MM.1S (cell line): ENCODE data around the gene ZSWIM4.

Source experiments
- DNase-seq: peaks from one replicate; pipeline ENCODE4 v3.0.0-alpha.2; 2015
- H2AFZ ChIP-seq: fragments of 300-600 bp; sonication (generic); 2 replicates; pipeline ENCODE4 v1.6.0; 2016; ENCODE audit warnings: antibody characterized with exemption, low read length
- H3F3A ChIP-seq: fragments of 300-600 bp; sonication (generic); 2 replicates; pipeline ENCODE4 v1.6.1; 2016; ENCODE audit warnings: mild to moderate bottlenecking, antibody characterized with exemption, low read length, moderate library complexity, mixed read lengths; ENCODE audit not compliant: insufficient read depth
- H3K27ac ChIP-seq: fragments of 300-600 bp; sonication (generic); 2 replicates; pipeline ENCODE4 v1.5.1; 2016; ENCODE audit warnings: mild to moderate bottlenecking, low read length
- H3K27me3 ChIP-seq: fragments of 300-600 bp; sonication (generic); replicated peaks from 2 replicates; pipeline ENCODE4 v1.6.0; 2016; ENCODE audit warnings: low read length; ENCODE audit not compliant: insufficient read depth
- H3K36me3 ChIP-seq: fragments of 300-600 bp; sonication (generic); replicated peaks from 2 replicates; pipeline ENCODE4 v1.6.1; 2016; ENCODE audit warnings: mild to moderate bottlenecking, low read length, mixed read lengths; ENCODE audit not compliant: insufficient read depth
- H3K4me1 ChIP-seq: fragments of 300-600 bp; sonication (generic); 2 replicates; pipeline ENCODE4 v1.6.1; 2016; ENCODE audit warnings: low read length, mixed read lengths
- H3K4me2 ChIP-seq: fragments of 300-600 bp; sonication (generic); 2 replicates; pipeline ENCODE4 v1.6.0; 2016; ENCODE audit warnings: low read depth, low read length
- H3K4me3 ChIP-seq: fragments of 300-600 bp; sonication (generic); 2 replicates; pipeline ENCODE4 v1.5.1; 2016; ENCODE audit warnings: low read length, mixed read lengths
- H3K79me2 ChIP-seq: fragments of 300-600 bp; sonication (generic); 2 replicates; pipeline ENCODE4 v1.6.1; 2016; ENCODE audit warnings: mixed run types, low read length, mixed read lengths
- H3K9ac ChIP-seq: fragments of 300-600 bp; sonication (generic); 2 replicates; pipeline ENCODE4 v1.6.1; 2016; ENCODE audit warnings: low read length, mixed read lengths
- H3K9me2 ChIP-seq: fragments of 300-600 bp; sonication (generic); replicated peaks from 2 replicates; pipeline ENCODE4 v1.6.1; 2016; ENCODE audit warnings: mild to moderate bottlenecking, low read length, mixed read lengths; ENCODE audit not compliant: insufficient read depth
- H3K9me3 ChIP-seq: fragments of 300-600 bp; sonication (generic); replicated peaks from 2 replicates; pipeline ENCODE4 v1.6.1; 2016; ENCODE audit warnings: mild to moderate bottlenecking, low read length, mixed read lengths; ENCODE audit not compliant: insufficient read depth
- H4K20me1 ChIP-seq: fragments of 300-600 bp; sonication (generic); 2 replicates; pipeline ENCODE4 v1.6.1; 2016; ENCODE audit warnings: mild to moderate bottlenecking, low read length, moderate library complexity, mixed read lengths; ENCODE audit not compliant: insufficient read depth
- EZH2 ChIP-seq: fragments of 300-600 bp; sonication (generic); optimal IDR thresholded peaks from 2 replicates; pipeline ENCODE3; 2017; ENCODE audit warnings: low read depth, mild to moderate bottlenecking, antibody characterized with exemption, low read length, mixed read lengths
- EZH2phosphoT487 ChIP-seq: fragments of 300-600 bp; sonication (generic); IDR thresholded peaks from 2 replicates; pipeline ENCODE4 v1.6.1; 2018; ENCODE audit warnings: antibody characterized with exemption, low read length
- TF ChIP-seq, protein P1 (sequence below): fragments of 300-600 bp; sonication (generic); IDR thresholded peaks from 2 replicates; pipeline ENCODE4 v1.5.1; 2016; ENCODE audit warnings: antibody characterized with exemption, low read length, mixed read lengths

Gene ZSWIM4

DNA sequence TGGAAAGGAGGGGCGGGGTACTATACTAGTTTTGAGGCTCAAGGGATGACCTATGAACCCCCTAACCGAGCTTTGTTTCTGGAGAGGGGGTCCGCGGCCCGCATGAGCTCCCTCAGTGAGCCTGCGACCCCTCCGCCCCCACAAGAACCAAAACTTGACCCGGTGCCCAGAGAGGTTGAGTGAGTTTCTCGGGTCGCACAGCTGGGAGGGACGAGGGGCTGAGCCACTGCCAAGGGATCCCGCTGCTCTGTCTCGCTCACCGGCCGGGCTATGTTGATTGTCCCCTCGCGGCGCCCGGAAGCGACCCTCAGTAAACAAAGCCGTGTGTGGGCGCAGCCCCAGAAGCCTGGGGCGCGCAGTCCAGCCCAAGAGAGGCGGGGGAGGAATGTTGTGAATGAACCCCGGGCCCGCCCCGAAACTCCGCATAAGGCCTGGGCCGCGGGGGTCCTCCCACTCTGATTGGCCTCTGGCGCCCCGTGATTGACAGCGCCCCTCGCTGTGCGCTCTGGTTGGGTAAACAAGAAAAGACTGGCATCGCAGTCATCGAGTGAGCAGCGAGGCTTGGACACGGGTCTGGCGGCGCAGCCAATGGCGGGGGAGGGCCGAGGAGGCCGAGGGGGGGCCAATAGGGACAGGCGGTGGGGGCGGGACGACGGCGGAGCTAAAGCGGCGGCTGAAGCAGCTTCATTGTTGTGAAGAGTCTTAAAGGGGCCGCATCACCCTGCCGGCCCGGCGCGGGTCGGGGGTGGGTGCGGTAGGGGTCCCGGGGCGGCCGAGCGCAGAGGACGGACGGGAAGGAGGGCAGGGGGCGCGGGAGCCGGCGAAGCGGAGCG lies at the start of gene ZSWIM4:
TSS of gene ZSWIM4 (plus strand) at position 687 of the 833 bp plus-strand sequence. CDS start 206 bp downstream, outside the sequence.
- no peaks in the 10 kb centered on the region for H3K79me2 ChIP-seq
- TF ChIP-seq EZH2: no peak
- TF ChIP-seq, protein P1, sequence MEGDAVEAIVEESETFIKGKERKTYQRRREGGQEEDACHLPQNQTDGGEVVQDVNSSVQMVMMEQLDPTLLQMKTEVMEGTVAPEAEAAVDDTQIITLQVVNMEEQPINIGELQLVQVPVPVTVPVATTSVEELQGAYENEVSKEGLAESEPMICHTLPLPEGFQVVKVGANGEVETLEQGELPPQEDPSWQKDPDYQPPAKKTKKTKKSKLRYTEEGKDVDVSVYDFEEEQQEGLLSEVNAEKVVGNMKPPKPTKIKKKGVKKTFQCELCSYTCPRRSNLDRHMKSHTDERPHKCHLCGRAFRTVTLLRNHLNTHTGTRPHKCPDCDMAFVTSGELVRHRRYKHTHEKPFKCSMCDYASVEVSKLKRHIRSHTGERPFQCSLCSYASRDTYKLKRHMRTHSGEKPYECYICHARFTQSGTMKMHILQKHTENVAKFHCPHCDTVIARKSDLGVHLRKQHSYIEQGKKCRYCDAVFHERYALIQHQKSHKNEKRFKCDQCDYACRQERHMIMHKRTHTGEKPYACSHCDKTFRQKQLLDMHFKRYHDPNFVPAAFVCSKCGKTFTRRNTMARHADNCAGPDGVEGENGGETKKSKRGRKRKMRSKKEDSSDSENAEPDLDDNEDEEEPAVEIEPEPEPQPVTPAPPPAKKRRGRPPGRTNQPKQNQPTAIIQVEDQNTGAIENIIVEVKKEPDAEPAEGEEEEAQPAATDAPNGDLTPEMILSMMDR: no peak
- TF ChIP-seq EZH2phosphoT487: no peak
- H3K9ac ChIP-seq: peak within 1 kb of the TSS; percentile 64; the same call in 1 of the 2 replicates
- no peaks in the 10 kb centered on the region for H3F3A ChIP-seq
- H3K9me3 ChIP-seq: no peaks in the 10 kb centered on the region
- H3K4me2 ChIP-seq: peak within 1 kb of the TSS; percentile 75
- H3K4me3 ChIP-seq: peak within 1 kb of the TSS; percentile 92
- H3K9me2 ChIP-seq: no peaks in the 10 kb centered on the region
- peak within 1 kb of the TSS; percentile 100 for H2AFZ ChIP-seq
- no peaks in the 10 kb centered on the region for H4K20me1 ChIP-seq
- H3K36me3 ChIP-seq: no peaks in the 10 kb centered on the region
- no peaks in the 10 kb centered on the region; the same call in 1 of the 2 replicates for H3K27me3 ChIP-seq
- peak; percentile 99 for DNase-seq
- H3K27ac ChIP-seq: no peak within 1 kb of the TSS
- H3K4me1 ChIP-seq: 0 out of 2 replicates have a peak, but pooled peaks cover 5% of the 10 kb centered on the region

DNA sequence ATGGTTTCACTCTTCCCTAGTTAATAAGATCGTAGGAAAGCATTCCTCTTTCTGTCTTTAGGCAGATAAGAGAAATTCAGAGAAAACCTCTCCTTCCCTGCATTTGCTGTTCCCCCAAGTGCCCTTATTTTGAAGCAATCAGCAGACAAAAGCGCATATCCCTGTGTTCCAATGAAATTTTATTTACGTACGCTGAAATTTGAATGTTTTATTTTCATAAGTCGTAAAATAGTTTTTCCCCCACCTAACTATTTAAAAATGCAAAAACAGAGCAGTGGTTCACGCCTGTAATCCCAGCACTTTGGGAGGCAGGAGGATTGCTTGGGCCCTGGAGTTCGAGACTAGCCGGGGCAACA lies 48.2 kb upstream of the ZSWIM4 start:
- no peak for DNase-seq
- peak overlapping the region; percentile 42; the same call in 1 of the 2 replicates for H3K4me2 ChIP-seq
- peak overlapping the region; percentile 96 for H3K4me3 ChIP-seq
- H3K27me3 ChIP-seq: peaks cover 23% of the 10 kb centered on the region
- no peaks in the 10 kb centered on the region for H4K20me1 ChIP-seq
- peak overlapping the region; percentile 60 for H2AFZ ChIP-seq
- H3K79me2 ChIP-seq: peaks cover 14% of the 10 kb centered on the region
- H3K9me3 ChIP-seq: no peaks in the 10 kb centered on the region
- no peaks in the 10 kb centered on the region for H3K9me2 ChIP-seq
- no peak overlapping the region for H3K27ac ChIP-seq
- H3K4me1 ChIP-seq: no peaks in the 10 kb centered on the region
- no peak for TF ChIP-seq EZH2phosphoT487
- TF ChIP-seq, protein P1: no peak
- TF ChIP-seq EZH2: no peak
- no peaks in the 10 kb centered on the region for H3F3A ChIP-seq
- H3K9ac ChIP-seq: no peak overlapping the region
- no peaks in the 10 kb centered on the region for H3K36me3 ChIP-seq

DNA sequence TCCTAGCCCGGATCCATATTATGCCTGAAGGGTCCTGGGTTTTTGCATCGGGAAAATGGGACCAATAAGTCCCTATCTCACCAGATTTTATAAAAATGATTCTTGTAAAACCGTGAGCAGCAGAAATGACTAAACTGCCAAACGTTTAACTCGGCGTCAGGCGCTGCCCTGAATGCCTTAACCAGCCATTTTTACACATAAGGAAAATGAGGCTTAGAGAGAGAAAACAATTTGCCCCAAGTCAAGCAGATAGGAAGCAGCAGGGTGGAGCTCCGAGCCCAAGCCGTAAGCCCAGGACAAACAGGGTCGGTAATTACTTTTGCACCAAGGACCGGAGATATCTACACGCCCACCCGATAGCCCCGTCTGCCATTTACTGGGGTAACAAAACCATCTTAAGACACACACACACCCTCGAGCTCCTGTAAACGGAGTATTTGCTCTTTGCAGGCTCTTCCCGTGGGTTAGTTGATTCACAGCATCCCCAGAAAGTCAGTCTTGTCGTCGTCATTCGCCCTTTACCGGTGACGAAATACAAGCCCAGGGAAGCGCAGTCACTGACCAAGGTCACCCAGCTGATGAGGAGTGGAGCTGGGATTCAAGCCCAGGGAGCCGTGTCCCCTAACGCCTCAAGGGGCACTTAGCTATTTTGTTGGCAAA lies 46.9 kb upstream of the ZSWIM4 start:
- peak overlapping the region; percentile 61; the same call in 1 of the 2 replicates for H3K27ac ChIP-seq
- no peaks in the 10 kb centered on the region for H3K4me1 ChIP-seq
- TF ChIP-seq EZH2: no peak
- TF ChIP-seq, protein P1: no peak
- H3K9me2 ChIP-seq: no peaks in the 10 kb centered on the region
- H3K4me3 ChIP-seq: peak overlapping the region; percentile 96
- H3K9me3 ChIP-seq: no peaks in the 10 kb centered on the region
- no peaks in the 10 kb centered on the region for H3F3A ChIP-seq
- H3K36me3 ChIP-seq: no peaks in the 10 kb centered on the region
- peak; percentile 14 for DNase-seq
- peak overlapping the region; percentile 93 for H3K9ac ChIP-seq
- peaks cover 14% of the 10 kb centered on the region for H3K79me2 ChIP-seq
- H3K4me2 ChIP-seq: peak overlapping the region; percentile 94
- no peaks in the 10 kb centered on the region for H4K20me1 ChIP-seq
- peaks cover 14% of the 10 kb centered on the region for H3K27me3 ChIP-seq
- H2AFZ ChIP-seq: peak overlapping the region; percentile 94
